Measurements from ENCODE around the gene ACVR1B.

The ACVR1B gene

GRCh38 chr12:52035190-52035589, 83.7 kb downstream of the ACVR1B start:
- H3K27ac ChIP-seq (ENCODE audit: extremely low read depth, low read depth, low read length) = no peak overlapping the region
- CTCF ChIA-PET = interaction anchor here (1.5 to 1.8 kb wide), 2 partner anchors 10 to 87 kb away, joined by 3 to 20 read pairs; no protein-coding TSS in a partner anchor
- H3K4me3 ChIP-seq (ENCODE audit: low read depth, low read length) = no peak overlapping the region
- H3K4me1 ChIP-seq (ENCODE audit: control insufficient read depth, insufficient read depth, low read length) = peaks cover 8% of the 10 kb centered on the region
- POLR2A ChIA-PET = no interaction called here
- no peaks in the 10 kb centered on the region for H3K9me3 ChIP-seq (ENCODE audit: control insufficient read depth, insufficient read depth, low read depth, low read length)
- TF ChIP-seq MEIS1 (CRISPR knock-in tag; IDR thresholded peaks at IDR 0.05; ENCODE audit: borderline replicate concordance) (no peak), ZNF433 (tag by site-specific recombination; IDR thresholded peaks at IDR 0.05; ENCODE audit: low read depth) (no peak), SP7 (tag by site-specific recombination; IDR thresholded peaks at IDR 0.05) (no peak), IKZF3 (tag by site-specific recombination; IDR thresholded peaks at IDR 0.05) (no peak), ZNF664 (tag by site-specific recombination; IDR thresholded peaks at IDR 0.05) (no peak), ZSCAN4 (tag by site-specific recombination; IDR thresholded peaks at IDR 0.05) (no peak), ZNF266 (tag by site-specific recombination; IDR thresholded peaks at IDR 0.05; ENCODE audit: low read depth) (no peak), ZNF621 (tag by site-specific recombination; IDR thresholded peaks at IDR 0.05) (no peak), TSHZ1 (tag by site-specific recombination; IDR thresholded peaks at IDR 0.05; ENCODE audit: borderline replicate concordance) (no peak), ZNF530 (tag by site-specific recombination; IDR thresholded peaks at IDR 0.05; ENCODE audit: low read depth) (no peak), REST (tag by site-specific recombination; IDR thresholded peaks at IDR 0.05) (no peak), ZEB2 (tag by site-specific recombination; IDR thresholded peaks at IDR 0.05) (no peak), ZNF776 (tag by site-specific recombination; IDR thresholded peaks at IDR 0.05; ENCODE audit: borderline replicate concordance) (no peak)
- H3K36me3 ChIP-seq (ENCODE audit: control insufficient read depth in 2 of 2, insufficient read depth in 1 of 2, low read length in 2 of 2) = no peaks in the 10 kb centered on the region

GRCh38 chr12:52035926-52036325, 84.4 kb downstream of the ACVR1B start:
- POLR2A ChIA-PET = no interaction called here
- Histone ChIP-seq H3K36me3 (ENCODE audit: control insufficient read depth in 2 of 2, insufficient read depth in 1 of 2, low read length in 2 of 2) (no peaks in the 10 kb centered on the region), H3K4me1 (ENCODE audit: control insufficient read depth, insufficient read depth, low read length) (peaks cover 8% of the 10 kb centered on the region), H3K9me3 (ENCODE audit: control insufficient read depth, insufficient read depth, low read depth, low read length) (no peaks in the 10 kb centered on the region), H3K4me3 (ENCODE audit: low read depth, low read length) (no peak overlapping the region), H3K27ac (ENCODE audit: extremely low read depth, low read depth, low read length) (no peak overlapping the region)
- CTCF ChIA-PET = no interaction called here
- TF ChIP-seq ZNF366 (tag by site-specific recombination; conservative IDR thresholded peaks at IDR 0.05) = no peak
- TF ChIP-seq ZNF645 (tag by site-specific recombination; IDR thresholded peaks at IDR 0.05) = no peak
- no peak for TF ChIP-seq ZNF169 (tag by site-specific recombination; IDR thresholded peaks at IDR 0.05)
- no peak for TF ChIP-seq ZNF335 (tag by site-specific recombination; conservative IDR thresholded peaks at IDR 0.05)
- TF ChIP-seq KLF17 (tag by site-specific recombination; IDR thresholded peaks at IDR 0.05) = no peak
- no peak for TF ChIP-seq FEZF1 (tag by site-specific recombination; IDR thresholded peaks at IDR 0.05)
- no peak for TF ChIP-seq ZNF362 (tag by site-specific recombination; IDR thresholded peaks at IDR 0.05)
- TF ChIP-seq ZNF571 (tag by site-specific recombination; IDR thresholded peaks at IDR 0.05) = no peak
- no peak for TF ChIP-seq TRIM28 (IDR thresholded peaks at IDR 0.05; ENCODE audit: borderline replicate concordance, low read length)
- TF ChIP-seq YY2 (tag by site-specific recombination; IDR thresholded peaks at IDR 0.05) = no peak
- TF ChIP-seq ZNF112 (tag by site-specific recombination; IDR thresholded peaks at IDR 0.05) = no peak

Measured in HEK293 (cell line).